ENCODE data around the gene COMMD10. TPM values are rescaled to one million over a fixed set of nuclear protein-coding genes. Genes with fewer than 3 reads are reported as not detected.

Gene COMMD10
- polyA plus RNA-seq, 1 donor (not counting 4 experiments of a cell fraction or from before 2014, with no cell fraction given): 22.3 TPM

GRCh38 chr5:116303340-116303739, 218.5 kb downstream of the COMMD10 start:
- no peak overlapping the region for H3K9ac ChIP-seq (ENCODE audit: control insufficient read depth, extremely low read depth, insufficient read depth, low read length)
- H2AFZ ChIP-seq (ENCODE audit: control insufficient read depth, low read length): no peak overlapping the region
- no peaks in the 10 kb centered on the region for H3K27me3 ChIP-seq (ENCODE audit: control insufficient read depth, extremely low read depth, insufficient read depth, low read length)
- peaks cover 0 to 9% of the 10 kb centered on the region in 2 experiments for H3K36me3 ChIP-seq (ENCODE audit: control insufficient read depth in 2 of 2, extremely low read depth in 1 of 2, insufficient read depth in 2 of 2, low read length in 2 of 2)
- no peaks in the 10 kb centered on the region for H3K4me1 ChIP-seq (ENCODE audit: control insufficient read depth, extremely low read depth, insufficient read depth, low read length)
- no peak for TF ChIP-seq CTCF (optimal IDR thresholded peaks at IDR 0.05 in 1 of 3, IDR thresholded peaks at IDR 0.05 in 1 of 3, conservative IDR thresholded peaks at IDR 0.05 in 1 of 3; ENCODE audit: extremely low read depth in 1 of 3, insufficient read depth in 2 of 3, low read length in 3 of 3)
- no peak for TF ChIP-seq EZH2 (IDR thresholded peaks at IDR 0.05; ENCODE audit: low read length)
- no peak overlapping the region for H3K27ac ChIP-seq (ENCODE audit: control insufficient read depth, insufficient read depth, low read length)
- no peak overlapping the region for H3K4me3 ChIP-seq (ENCODE audit: control insufficient read depth in 2 of 3, extremely low read depth in 1 of 3, insufficient read depth in 2 of 3, low read depth in 1 of 3, low read length in 3 of 3)
- no peaks in the 10 kb centered on the region for H3K79me2 ChIP-seq (ENCODE audit: control insufficient read depth, insufficient read depth, low read length)
- H4K20me1 ChIP-seq (ENCODE audit: control insufficient read depth, extremely low read depth, insufficient read depth, low read length): no peaks in the 10 kb centered on the region
- FAIRE-seq (no peak), DNase-seq (ENCODE audit: low read depth, low spot score) (no peak)
- dilution Hi-C loops (cut with MboI; ENCODE audit: extremely low pct_ligation_motif_present, low sequenced_read_pairs): no loop called here
- peaks cover 3% of the 10 kb centered on the region for H3K9me3 ChIP-seq (ENCODE audit: control insufficient read depth, low read depth, low read length)
- no peak overlapping the region for H3K4me2 ChIP-seq (ENCODE audit: control insufficient read depth, extremely low read depth, insufficient read depth, low read depth, low read length)
- no peaks in the 10 kb centered on the region for H3K9me1 ChIP-seq (ENCODE audit: control insufficient read depth, extremely low read depth, insufficient read depth, low read length)

DNA sequence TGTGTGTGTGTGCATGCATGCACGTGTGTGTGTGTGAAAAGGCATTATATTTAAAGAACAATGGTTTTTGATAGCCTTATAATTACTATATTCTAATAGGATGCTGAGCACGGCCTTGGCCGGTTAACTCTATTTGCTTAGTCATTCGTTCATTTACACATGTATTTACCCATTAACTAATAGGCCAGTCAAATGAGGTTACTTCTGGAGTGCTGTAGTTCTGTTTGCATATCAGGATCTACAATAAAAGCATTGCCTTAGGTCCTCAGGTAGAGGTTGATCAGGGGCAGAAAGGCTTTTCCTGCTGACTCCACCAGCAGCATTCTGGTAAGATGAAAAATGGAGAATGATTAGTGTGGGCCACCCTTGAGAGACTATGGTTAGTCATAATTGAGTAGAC, 219.0 kb downstream of the COMMD10 start:
- Histone ChIP-seq H3K4me2 (ENCODE audit: control insufficient read depth, extremely low read depth, insufficient read depth, low read depth, low read length) (no peak overlapping the region), H2AFZ (ENCODE audit: control insufficient read depth, low read length) (no peak overlapping the region), H4K20me1 (ENCODE audit: control insufficient read depth, extremely low read depth, insufficient read depth, low read length) (no peaks in the 10 kb centered on the region), H3K4me3 (ENCODE audit: control insufficient read depth in 2 of 3, extremely low read depth in 1 of 3, insufficient read depth in 2 of 3, low read depth in 1 of 3, low read length in 3 of 3) (no peak overlapping the region), H3K9ac (ENCODE audit: control insufficient read depth, extremely low read depth, insufficient read depth, low read length) (no peak overlapping the region), H3K27me3 (ENCODE audit: control insufficient read depth, extremely low read depth, insufficient read depth, low read length) (no peaks in the 10 kb centered on the region), H3K36me3 (ENCODE audit: control insufficient read depth in 2 of 2, extremely low read depth in 1 of 2, insufficient read depth in 2 of 2, low read length in 2 of 2) (peaks cover 0 to 9% of the 10 kb centered on the region in 2 experiments), H3K9me3 (ENCODE audit: control insufficient read depth, low read depth, low read length) (peaks cover 3% of the 10 kb centered on the region), H3K79me2 (ENCODE audit: control insufficient read depth, insufficient read depth, low read length) (no peaks in the 10 kb centered on the region), H3K27ac (ENCODE audit: control insufficient read depth, insufficient read depth, low read length) (no peak overlapping the region), H3K4me1 (ENCODE audit: control insufficient read depth, extremely low read depth, insufficient read depth, low read length) (no peaks in the 10 kb centered on the region), H3K9me1 (ENCODE audit: control insufficient read depth, extremely low read depth, insufficient read depth, low read length) (no peaks in the 10 kb centered on the region)
- dilution Hi-C loops (cut with MboI; ENCODE audit: extremely low pct_ligation_motif_present, low sequenced_read_pairs): no loop called here
- DNase-seq (ENCODE audit: low read depth, low spot score) (no peak), FAIRE-seq (no peak)
- TF ChIP-seq CTCF (optimal IDR thresholded peaks at IDR 0.05 in 1 of 3, IDR thresholded peaks at IDR 0.05 in 1 of 3, conservative IDR thresholded peaks at IDR 0.05 in 1 of 3; ENCODE audit: extremely low read depth in 1 of 3, insufficient read depth in 2 of 3, low read length in 3 of 3) (no peak), EZH2 (IDR thresholded peaks at IDR 0.05; ENCODE audit: low read length) (no peak)
